ENCODE data around the gene UBFD1.

GRCh38 chr16:23615805-23616204 lies 58.3 kb downstream of the UBFD1 start:
- TF ChIP-seq NFIC (IDR thresholded peaks at IDR 0.05), result no peak
- TF ChIP-seq EP300 (IDR thresholded peaks at IDR 0.05; ENCODE audit: borderline replicate concordance), result no peak
- no peak for TF ChIP-seq CEBPB (IDR thresholded peaks at IDR 0.05)
- TF ChIP-seq REST (IDR thresholded peaks at IDR 0.05; ENCODE audit: low read depth), result no peak
- TF ChIP-seq RAD21 (IDR thresholded peaks at IDR 0.05; ENCODE audit: low read depth), result no peak
- no peak for TF ChIP-seq TAF1 (IDR thresholded peaks at IDR 0.05; ENCODE audit: low read depth)
- no peak for TF ChIP-seq MAX (IDR thresholded peaks at IDR 0.05)
- no peak for TF ChIP-seq YY1 (IDR thresholded peaks at IDR 0.05; ENCODE audit: low read depth)

Data from Ishikawa (cell line).